Left forelimb (tissue), 1 donor: Measurements from ENCODE around the gene ZSWIM2.
"Not testable (repeated sequence)": the region's sequence is repeated elsewhere in the genome, so short reads cannot be mapped to it uniquely, and the experiment has no call there.

Source experiments
- DNase-seq: peaks from one replicate; pipeline ENCODE4 v3.0.0-alpha.2; 2018; ENCODE audit warnings: low spot score

The ZSWIM2 gene

DNA sequence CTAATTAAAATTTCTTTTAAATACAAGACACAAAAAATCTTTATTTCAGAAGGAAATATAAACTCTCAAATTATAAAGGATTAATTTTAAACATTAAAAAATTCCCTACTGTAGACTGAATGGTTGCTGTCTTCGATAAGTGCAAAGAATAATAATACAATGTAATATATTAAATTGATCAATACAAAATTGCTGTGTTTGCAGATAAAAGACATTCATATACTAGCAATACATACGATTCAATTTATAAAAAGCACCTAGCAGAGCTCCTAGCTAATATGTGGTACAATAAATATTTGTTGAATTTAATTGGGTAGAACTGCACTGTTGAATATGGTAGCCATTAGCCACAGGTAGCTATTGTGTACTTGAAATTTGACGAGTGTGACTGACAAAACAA, 6.6 kb downstream of the ZSWIM2 start:
- no peak for DNase-seq

DNA sequence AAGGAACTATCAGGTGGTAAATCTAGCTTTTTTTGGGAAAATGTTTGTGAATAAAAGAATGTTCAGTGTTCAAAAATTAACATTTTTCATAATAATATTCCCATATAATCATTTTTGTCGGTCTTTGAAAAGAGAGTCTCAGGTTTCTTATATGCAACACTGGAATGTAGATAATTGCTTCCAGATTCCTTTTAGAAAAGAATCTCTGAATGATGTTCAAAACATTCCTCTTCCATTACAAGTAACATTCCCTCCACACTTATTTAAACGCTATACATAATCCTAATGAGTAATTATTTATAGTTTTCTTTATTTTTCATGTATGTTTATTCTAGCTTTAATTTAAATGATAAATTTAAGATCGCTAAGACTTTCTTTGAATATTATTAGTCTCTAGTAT, 7.0 kb downstream of the ZSWIM2 start:
- DNase-seq = no peak

DNA sequence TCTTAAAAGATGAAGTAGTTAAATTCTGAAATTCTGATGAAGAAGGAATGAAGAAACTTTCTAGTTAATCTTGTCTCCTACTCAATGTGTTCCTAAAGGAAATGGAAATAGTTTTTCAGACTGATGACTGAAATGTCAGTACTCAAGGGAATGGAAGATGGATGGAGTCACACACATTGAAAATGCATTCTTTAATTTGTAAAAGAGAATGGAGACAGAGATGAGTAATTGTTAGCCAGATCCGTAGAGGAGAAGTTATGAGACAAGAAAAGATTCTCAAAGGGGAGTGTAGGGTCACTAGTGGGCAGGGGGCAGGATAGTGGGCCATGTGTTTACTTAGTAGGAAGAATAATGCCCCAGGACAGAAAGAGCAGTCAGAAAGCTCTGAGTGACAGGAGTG, 13.3 kb downstream of the ZSWIM2 start:
- no peak for DNase-seq

DNA sequence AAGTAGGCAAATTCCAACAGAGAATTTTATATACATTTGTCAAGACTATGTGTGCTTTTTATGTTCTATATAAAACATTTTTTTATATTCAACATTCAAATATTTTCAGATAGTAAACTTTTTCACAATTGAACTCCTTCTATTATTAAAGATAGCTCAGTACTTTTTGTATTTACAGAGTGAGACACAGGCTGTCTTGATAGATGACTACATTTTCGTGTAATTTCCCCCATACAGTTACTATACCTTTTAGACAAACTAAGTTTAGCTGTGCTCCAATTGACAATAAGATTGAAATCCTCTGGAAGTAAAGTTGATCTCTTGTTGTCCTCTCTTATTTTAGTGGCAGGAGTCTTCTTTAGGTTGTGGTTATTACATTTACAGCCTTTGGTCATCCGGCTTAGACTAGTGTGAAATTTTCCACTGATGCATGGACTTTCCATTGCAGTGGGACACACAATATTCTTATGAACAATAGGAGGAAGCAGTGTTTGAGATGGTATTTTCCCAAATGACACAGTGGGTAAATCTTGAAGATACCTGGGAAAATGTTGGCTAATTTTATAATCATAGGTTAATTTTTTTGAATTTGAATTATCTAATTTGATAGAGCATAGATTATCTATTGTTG, 21.0 kb downstream of the ZSWIM2 start:
- no peak for DNase-seq

DNA sequence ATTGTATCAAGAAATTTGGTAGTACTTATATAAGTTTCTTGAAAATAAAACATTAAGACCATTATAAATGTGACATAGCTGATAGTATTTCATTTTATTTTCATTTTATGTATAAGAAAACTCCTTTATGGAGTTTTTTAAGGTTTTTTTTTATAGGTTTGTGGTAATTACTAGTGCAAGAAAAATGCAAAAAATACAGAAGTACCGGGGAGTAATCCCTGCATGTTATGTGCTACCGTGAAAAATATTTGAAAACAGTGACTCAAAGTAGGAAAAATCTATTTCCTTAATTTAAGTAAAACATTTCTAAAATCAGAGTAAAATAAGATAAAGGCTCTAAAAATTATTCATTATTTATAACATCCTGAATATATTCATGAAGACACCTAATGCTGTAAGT, 21.6 kb downstream of the ZSWIM2 start:
- no peak for DNase-seq

DNA sequence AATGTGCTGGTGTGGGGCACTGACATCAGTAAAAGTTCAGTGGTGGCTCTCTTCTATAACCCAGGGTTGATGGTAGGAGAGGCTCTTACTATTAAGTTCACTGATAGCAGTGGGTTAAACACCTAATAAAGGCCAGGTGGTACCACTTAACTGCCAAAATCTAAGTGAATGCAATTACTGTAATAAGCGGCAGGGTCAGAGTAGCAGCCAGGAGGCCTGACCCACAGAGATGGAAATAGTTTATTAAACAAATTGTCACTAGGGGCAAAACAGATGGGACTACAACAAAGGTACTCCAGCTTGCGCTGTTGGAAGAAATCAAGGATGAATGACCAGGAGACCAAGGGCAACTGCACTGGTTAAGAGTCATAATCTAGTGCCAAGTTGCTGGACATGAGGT, 26.6 kb downstream of the ZSWIM2 start:
- DNase-seq = no peak

DNA sequence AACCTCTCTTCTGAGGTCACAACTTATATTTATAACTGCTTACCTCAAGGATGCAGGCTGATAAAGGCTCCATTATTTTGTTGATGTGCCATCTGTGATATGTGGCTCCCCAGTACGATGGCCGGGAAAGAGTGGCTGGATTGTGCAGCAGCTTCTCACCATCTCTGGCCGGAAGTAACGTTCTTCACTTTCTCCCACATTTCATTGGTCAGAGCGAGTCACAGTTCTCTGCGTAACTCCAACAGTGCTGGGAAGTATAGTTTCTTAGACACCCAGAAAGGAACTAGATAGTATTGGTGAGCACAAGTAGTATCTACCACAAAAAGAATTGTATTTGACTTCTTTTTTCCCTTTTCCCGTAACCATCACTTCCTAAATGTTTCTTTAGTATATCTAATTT, 28.7 kb downstream of the ZSWIM2 start:
- DNase-seq = no peak

DNA sequence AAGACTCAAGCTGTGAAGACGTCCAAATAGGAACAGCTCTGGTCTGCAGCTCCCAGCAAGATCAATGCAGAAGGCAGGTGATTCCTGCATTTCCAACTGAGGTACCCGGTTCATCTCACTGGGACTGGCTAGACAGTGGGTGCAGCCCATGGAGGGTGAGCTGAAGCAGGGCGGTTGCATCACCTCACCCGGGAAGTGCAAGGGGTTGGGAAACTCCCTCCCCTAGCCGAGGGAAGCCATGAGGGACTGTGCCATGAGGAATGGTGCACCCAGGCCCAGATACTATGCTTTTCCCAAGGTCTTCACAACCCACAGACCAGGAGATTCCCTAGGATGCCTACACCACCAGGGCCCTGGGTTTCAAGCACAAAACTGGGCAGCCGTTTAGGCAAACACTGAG, 37.2 kb downstream of the ZSWIM2 start:
- DNase-seq = not testable (repeated sequence)

DNA sequence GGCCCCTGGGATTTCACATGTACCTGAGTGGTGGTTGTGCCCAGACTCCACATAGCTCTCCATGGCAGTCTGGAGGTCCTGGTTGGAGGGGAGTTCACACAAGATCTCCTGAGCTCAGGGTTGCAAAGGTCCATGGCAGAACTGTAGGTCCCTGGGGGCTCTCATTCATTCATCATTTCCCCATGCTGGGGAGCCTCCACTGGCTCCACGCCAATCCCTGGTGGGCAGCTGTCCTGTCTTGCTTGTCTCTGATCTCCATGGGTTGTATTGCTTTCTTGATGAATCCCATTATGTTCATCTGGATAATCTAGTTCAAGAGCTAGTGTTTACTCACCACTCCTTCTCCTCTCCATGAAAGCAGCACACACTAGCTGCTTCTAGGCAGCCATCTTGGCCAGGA, 42.4 kb downstream of the ZSWIM2 start:
- DNase-seq = no peak

DNA sequence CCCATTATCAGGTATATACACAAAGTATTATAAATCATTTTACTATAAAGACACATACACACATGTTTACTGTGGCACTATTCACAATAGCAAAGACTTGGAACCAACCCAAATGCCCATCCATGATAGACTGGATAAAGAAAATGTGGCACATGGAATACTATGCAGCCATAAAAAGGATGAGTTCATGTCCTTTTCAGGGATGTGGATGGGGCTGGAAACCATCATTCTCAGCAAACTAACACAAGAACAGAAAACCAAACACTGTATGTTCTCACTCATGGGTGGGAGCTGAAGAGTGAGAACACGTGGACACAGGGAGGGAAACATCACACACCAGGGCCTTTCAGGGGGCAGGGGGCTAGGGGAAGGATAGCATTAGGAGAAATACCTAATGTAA, 50.4 kb downstream of the ZSWIM2 start:
- not testable (repeated sequence) for DNase-seq

DNA sequence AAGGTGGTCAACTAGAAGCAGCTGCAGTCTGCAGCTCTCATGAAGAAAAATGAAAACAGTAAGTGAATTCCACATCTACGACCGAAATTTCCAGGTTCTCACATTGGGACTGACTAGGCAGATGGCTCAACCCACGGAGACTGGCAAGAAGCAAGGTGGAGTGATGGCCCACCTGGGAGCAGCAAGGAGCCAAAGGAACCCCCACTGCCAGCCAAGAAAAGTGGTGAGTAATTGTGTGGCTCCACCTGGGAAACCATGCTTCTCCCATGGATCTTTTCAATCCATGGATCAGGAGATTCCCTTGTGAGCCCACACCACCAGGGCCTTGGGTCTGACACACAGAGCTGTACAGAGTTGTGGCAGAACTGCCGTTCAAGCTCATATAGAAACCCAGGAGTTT, 64.0 kb downstream of the ZSWIM2 start:
- DNase-seq = no peak

DNA sequence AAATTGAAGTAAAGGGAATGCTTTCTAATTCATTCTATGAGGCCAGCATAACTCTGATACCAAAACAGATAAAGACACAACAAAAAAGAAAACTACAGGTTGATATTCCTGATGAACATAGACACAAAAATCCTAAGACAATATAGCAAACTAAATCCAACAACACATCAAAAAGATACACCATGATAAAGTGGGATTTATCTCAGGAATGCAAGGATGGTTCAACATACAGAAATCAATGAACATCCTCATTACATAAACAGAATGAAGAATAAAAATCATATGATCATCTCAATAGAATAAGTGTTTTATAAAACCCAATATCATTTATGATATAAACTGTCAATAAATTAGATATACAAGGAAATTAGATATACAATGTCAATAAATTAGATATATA, 65.7 kb downstream of the ZSWIM2 start:
- DNase-seq = no peak

DNA sequence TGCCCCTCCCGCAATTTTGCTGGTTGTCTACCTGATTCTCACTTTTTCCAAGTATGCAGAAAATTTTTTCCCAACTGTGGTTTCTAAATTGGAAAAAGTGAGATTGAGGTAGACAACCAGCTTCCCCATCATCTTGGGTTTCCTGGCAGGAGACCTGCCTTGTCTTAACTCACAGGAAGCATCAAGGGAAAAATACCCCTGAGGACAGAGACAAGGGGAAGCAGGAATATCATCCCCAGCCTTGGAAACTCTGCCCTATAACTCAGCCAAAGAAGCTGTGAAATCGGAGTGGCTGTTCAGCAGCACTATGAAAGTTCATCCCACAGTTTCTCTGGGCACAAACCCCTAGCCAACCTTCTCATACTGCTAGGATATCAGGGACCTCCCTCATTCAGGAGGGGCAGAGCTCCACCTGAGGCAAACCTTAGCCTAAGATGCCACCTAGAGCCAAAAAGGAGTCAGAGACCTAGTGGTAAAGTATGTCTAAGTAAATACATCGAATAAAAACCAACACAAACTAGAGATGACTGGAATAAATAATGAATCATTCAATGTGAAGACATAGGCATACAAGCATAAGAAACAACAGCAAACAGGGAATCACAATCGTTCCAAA, 68.2 kb downstream of the ZSWIM2 start:
- no peak for DNase-seq
